Esophagus mucosa (tissue), 1 donor: ENCODE results near the gene EEF1AKMT3. TPM values are rescaled to one million over a fixed set of nuclear protein-coding genes. Genes with fewer than 3 reads are reported as not detected.

Source experiments
- ATAC-seq: fragments of 200-7000 bp; cut with Tn5 transposase; one replicate; pipeline ENCODE4 v1.9.1; 2020
- total RNA-seq: library from RNA; stranded (reverse); gene quantifications from one replicate; pipeline ENCODE4 v1.2.4, GENCODE V29; 2023
- donor health status: DM: yes; HTN: yes; CAD: no.

Gene EEF1AKMT3
- total RNA-seq, 1 donor from 2014 or later = 3.4 TPM

- ATAC-seq = no peak
Observed at GRCh38 chr12:57751432-57751787, 21.0 kb upstream of the EEF1AKMT3 start.

GRCh38 chr12:57751788-57752667, 20.4 kb upstream of the EEF1AKMT3 start, which contains the start of gene CDK4:
Gene CDK4 (minus strand): TSS chr12:57752310. CDS start chr12:57751717, 593 bp downstream.
- peak; percentile 87 for ATAC-seq

- no peak for ATAC-seq
Observed at GRCh38 chr12:57752668-57753000, 19.8 kb upstream of the EEF1AKMT3 start.

- ATAC-seq = no peak
Observed at GRCh38 chr12:57753756-57754337, 18.6 kb upstream of the EEF1AKMT3 start.

- ATAC-seq = peak; percentile 63
Observed at GRCh38 chr12:57754411-57755193, 17.8 kb upstream of the EEF1AKMT3 start, which contains the start of gene MARCHF9. Gene MARCHF9 (plus strand): TSS chr12:57755103. CDS start chr12:57755529, 426 bp downstream.

- ATAC-seq = no peak
Observed at GRCh38 chr12:57755194-57755453, 17.3 kb upstream of the EEF1AKMT3 start.

GRCh38 chr12:57755454-57756372, 16.7 kb upstream of the EEF1AKMT3 start:
- ATAC-seq = no peak

GRCh38 chr12:57756406-57757341, 15.7 kb upstream of the EEF1AKMT3 start:
- ATAC-seq = no peak

GRCh38 chr12:57757771-57758170, 14.6 kb upstream of the EEF1AKMT3 start:
- ATAC-seq = no peak

GRCh38 chr12:57758552-57759359, 13.7 kb upstream of the EEF1AKMT3 start:
- no peak for ATAC-seq

GRCh38 chr12:57759360-57759980, 12.9 kb upstream of the EEF1AKMT3 start:
- ATAC-seq = no peak

- ATAC-seq = no peak
Observed at GRCh38 chr12:57760347-57760982, 11.9 kb upstream of the EEF1AKMT3 start.

GRCh38 chr12:57761391-57761998, 10.9 kb upstream of the EEF1AKMT3 start:
- ATAC-seq = no peak

GRCh38 chr12:57762463-57762862, 10.0 kb upstream of the EEF1AKMT3 start:
- ATAC-seq = no peak

GRCh38 chr12:57763881-57764661, 8.3 kb upstream of the EEF1AKMT3 start:
- no peak for ATAC-seq

- ATAC-seq = peak; percentile 5
Observed at GRCh38 chr12:57764662-57765002, 7.8 kb upstream of the EEF1AKMT3 start.

- ATAC-seq = peak; percentile 60
Observed at GRCh38 chr12:57765003-57765697, 7.3 kb upstream of the EEF1AKMT3 start.
